NCI-H1105 (cell line): ENCODE data around the gene SYT15.

ENCODE experiments used
- DNase-seq: peaks from one replicate; lab custom pipeline; 2025; lab: John Stamatoyannopoulos, UW

Gene SYT15

DNA sequence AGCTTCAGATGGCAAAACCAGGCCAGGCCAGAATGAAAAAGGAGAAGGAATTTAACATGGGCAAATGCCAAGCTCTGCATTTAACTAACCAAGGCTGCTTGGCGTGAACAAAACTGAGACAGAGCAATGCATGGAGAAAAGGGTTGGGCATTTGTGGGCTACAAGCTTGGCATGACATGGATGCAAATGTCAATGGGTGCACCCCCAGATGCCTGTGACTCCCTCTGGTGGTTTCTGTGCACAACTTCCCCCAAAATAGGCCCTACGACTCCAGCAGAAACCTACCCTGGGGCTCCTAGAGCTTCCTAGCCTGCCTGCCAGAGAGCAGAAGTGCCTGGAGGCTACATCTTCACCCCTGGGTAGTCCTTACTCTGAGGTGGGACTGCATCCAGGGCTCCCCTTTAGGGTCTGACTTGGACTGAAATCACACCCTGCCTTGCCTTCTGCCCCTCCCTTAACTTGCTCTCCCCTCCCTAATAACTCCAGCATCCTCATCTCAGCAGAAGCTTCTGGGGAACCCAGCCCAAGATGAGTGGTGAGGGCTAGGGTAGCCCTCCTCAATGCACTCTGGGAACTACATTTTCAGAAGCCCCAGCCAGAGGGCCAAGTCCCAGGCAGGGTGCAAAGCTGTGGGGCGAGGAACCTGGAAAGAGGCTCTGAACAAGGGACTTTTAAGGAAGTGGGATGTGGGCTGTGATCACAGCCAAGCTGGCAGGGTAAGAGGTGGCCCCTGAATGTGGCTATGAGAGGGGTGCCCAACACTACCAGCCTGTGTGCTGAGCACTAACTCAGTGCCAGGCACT is 33.7 kb upstream of the SYT15 start:
- DNase-seq = no peak

GRCh38 chr10:46545861-46546590 is 32.9 kb upstream of the SYT15 start:
- DNase-seq = no peak

- no peak for DNase-seq
These were observed 32.1 kb upstream of the SYT15 start for GRCh38 chr10:46546591-46547540.

- DNase-seq = no peak
These were observed 31.1 kb upstream of the SYT15 start for GRCh38 chr10:46547541-46548497.

GRCh38 chr10:46548498-46549090 is 30.3 kb upstream of the SYT15 start:
- DNase-seq = no peak

- no peak for DNase-seq
These were observed 29.5 kb upstream of the SYT15 start for GRCh38 chr10:46549171-46550075.

DNA sequence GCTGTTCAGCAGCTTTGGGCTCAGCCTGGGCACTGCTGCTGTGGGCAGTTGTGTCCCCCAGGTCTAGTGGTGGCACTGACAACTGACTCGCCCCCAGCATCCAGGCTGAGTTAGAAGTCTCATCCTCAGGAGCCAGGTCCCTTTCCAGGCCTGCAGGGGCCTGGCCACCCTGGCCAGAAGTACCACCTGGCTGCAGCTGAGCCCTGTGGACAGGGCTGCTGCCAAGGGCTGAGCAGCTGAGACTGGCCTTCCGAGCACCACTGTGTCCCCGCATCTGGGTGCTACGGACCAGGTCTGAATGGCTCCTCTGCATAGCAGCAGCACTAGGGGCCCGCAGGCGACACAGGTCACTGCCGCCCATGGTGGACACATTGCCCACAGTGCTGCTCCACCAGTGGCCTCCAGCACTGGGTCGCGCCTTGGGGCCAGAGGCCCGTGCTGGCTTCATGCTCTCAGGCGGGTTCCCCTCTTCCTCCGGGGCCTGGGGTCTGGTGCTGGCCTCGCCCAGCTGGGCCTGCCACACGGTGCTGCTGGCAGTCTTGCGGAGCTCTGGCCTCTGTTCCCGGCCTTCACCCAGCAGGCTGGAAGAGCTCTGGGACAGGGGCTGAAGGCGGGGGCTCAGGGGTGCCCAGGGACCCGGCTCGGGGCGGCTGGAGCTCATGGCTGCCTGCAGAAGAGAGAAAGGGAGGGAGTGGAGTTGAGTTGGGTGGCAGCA is 28.7 kb upstream of the SYT15 start:
- no peak for DNase-seq

DNA sequence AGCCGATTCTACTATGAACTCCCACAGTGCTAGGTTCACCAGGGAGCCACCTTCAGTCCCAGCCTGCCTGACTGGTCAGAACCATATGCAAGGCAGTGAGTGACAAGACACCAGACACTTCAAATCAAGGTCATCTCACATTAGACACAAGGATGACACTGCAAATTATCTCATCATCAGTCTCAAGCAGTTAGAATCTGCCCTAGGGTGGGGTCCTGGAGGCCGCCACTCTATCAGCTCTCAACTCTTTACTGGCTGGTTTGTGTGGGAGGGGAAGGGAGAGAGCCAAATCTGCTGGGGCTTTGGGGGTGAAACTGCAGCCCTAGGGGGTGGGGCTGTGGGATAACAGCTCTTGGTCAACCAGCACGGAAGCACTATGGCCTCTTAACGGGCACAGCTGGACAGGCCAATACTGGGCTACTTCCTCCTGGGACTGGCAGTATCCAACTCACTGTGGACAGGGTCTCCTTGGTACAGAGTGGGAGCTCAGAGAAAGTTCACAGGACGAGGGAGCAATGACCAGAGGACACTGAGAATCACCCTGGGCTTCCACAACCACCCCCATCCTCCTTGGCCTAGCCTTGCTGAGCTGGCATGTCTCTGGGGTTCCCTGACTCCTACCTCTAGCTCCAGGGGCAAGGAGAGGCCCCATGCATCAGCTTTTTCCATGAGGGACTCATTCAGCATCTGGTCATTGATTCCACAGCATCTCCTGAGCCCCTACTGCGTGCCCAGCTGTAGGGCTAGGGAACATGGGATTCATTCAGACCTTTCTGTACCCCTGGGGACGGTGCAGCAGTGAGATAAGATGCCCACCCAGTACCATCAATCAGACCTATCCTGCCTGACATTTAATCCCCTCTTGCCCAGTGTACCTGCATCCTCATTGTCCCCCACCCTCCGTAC is 27.9 kb upstream of the SYT15 start:
- DNase-seq = no peak

- DNase-seq = no peak
These were observed 27.0 kb upstream of the SYT15 start for GRCh38 chr10:46551701-46552525.

DNA sequence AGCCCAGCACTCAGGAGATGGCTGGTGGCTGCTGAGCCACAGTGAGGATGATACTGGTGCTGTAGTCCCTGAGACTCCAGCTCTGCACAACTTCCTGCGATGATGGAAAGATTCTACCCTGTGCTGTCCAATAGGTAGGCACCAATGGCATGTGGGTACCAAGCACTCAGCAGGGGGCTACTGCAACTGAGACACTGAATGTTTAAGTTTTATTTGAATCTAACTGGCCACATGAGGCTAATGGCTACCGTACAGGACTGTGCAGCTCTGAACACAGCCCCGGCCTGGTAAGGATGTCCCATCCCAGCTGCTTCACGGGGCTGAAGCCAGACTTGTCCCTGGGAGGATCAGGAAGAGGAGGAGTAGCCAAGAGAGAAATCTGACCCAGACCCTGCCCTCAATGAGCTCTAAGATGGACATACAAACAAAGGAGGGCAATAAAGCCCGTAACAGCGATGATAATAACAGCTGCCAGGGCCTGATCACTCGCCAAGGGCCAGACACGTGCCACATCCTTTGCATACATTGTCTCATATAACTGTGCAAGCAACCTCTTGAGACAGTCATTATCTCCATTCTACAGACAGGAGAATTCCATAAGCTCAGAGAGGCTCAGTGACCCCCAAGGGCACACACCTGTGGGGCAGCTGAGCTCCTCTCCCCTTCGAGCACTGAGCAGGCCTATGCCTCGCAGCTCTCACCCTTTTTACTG is 26.2 kb upstream of the SYT15 start:
- DNase-seq = no peak

DNA sequence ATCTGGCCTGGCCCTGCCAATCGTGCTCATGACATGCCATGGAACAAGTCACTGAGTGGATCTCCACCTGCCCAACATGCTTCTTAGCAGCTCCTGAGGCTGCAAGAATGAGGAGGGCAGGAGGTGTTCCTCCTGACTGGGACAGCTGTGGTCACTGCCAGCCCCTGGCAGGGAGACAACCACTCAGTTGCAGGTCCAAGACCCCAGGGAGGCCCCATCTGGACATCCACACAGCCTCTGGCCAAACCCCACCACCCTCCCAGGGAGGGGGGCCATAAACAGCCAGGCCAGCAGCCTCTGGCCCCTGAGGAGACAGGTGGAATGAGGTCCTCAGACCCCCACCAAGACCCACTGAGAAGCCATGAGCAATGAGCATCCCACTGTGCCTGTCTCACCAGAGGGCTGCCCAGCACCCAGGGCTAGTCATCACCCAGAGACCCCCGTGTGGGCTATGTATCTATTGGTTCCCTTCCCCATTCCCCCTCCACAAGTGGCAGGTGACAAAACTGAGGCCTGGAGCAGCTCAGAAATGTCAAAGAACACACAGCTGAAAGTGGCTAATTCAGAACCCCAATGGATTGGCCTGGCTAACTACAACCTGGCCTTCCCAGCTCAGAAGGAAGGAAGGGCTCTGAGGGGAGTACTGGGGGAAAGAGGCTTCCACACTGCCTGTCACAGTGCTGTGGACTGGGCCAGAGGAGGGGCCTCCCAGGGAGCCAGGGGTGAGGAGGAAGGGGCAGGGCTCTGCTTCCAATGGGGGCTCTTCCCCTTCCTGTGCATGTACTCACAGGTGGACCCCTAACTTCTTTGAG is 25.5 kb upstream of the SYT15 start:
- no peak for DNase-seq

DNA sequence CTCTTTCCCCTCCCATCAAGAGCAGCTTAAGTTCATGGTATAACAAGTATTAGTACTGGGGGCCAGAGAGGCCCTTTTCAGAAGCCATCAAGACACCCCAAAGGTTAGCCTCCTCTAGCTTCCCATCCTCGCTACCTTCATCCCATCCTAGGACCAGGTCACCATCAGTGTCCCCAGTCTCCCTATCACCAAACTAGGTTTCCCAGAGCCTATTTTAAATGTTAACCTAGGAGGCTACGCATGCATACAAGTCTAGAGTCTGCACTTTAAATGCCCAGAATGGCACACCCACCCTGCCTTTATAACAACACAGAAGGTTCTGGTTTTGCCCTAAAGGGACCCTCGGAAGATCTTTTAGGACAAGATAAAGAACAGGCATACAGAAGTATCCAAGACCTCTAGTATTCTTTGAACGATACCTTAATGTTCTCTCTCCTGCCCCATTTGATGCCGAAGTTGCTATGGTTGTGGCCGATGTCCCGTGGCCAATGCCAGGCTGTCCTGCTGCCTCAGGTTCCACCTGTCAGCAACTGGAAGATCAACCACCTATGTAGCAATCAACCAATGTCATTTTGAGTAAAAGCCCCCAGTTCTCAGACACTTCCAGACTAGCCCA is 24.7 kb upstream of the SYT15 start:
- no peak for DNase-seq

DNA sequence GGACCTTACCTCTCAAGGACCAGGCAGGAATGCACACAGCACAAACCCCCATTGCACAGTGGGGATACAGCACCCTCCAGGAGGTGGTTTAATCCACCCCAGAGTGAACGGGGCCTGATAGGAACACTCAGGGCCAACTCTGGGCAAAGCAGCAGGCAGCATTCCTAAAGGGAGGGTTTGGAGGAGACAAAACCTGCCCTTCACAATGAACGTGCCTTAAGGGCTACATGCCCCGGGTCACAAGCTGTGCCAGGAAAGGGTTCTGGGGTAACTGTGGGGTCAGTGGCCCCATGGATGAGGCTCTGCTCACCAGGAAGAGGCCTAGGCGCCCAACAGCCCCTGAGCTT is 23.6 kb upstream of the SYT15 start:
- DNase-seq = no peak

DNA sequence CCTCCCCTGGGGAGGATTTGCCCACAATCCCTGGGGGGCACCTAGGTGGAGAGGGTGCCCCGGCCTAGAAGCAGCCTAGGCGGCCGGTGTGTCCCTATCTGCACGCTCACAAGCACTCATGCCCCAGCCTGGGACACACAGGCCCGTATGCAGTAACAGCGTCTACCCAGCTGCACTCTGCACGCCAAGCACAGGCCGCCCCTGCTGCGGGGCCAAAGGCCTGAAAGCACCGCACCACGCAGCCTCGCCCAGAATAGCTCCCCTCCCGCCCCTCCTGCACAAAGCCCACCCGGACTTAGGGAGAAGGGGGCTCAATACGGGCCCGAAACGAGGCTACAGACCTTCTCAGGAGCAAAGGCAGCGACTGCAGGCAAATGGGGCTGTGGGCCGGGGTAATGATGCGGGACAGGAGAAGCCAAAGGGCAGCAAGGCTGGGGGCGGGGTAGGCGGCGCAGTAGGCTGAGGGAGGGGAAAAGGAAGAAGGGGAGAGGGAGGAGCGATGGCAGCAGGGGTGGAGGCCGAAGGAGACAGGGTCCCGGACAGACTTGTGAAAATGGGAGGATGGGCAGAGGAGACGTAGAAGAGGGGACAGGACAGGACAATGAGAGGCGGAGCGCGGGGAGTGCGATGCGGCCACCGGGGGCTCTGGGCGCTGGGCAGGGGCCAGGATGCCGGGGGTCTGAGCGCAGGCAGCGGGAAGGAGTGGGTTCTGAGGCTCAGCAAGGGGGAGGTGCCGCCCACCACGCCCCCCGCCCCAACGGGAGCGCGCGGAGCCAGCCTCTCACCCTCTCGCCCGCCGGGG is 23.0 kb upstream of the SYT15 start:
- DNase-seq = no peak
